H9 (cell line): ENCODE data around the gene PKDCC. TPM values are rescaled to one million over a fixed set of nuclear protein-coding genes. Genes with fewer than 3 reads are reported as not detected.
A peak's percentile ranks its signal among the peaks of the same experiment; 100 is the strongest.

Experiments used
- DNase-seq: peaks from one replicate; pipeline ENCODE4 v3.0.0-alpha.2; 2017
- H2AFZ ChIP-seq: one replicate; pipeline ENCODE4 v1.6.1; 2013; ENCODE audit warnings: mild to moderate bottlenecking, low read length, control low read depth, moderate library complexity
- H2AK5ac ChIP-seq: 2 replicates; pipeline ENCODE4 v1.6.1; 2013; ENCODE audit warnings: low read length, control low read depth, mixed read lengths; ENCODE audit not compliant: insufficient read length
- H2BK120ac ChIP-seq: one replicate; pipeline ENCODE4 v1.6.1; 2013; ENCODE audit warnings: low read depth, mild to moderate bottlenecking, low read length, control low read depth, inconsistent platforms; ENCODE audit not compliant: poor library complexity, severe bottlenecking
- H2BK12ac ChIP-seq: 2 replicates; pipeline ENCODE4 v1.6.1; 2013; ENCODE audit warnings: low read length, control low read depth, mixed read lengths, low read depth; ENCODE audit not compliant: insufficient read length
- H2BK15ac ChIP-seq: 2 replicates; pipeline ENCODE4 v1.6.1; 2013; ENCODE audit warnings: low read depth, low read length, control low read depth
- H2BK20ac ChIP-seq: one replicate; pipeline ENCODE4 v1.6.1; 2013; ENCODE audit warnings: low read depth, mild to moderate bottlenecking, low read length, control low read depth, inconsistent platforms; ENCODE audit not compliant: poor library complexity, severe bottlenecking
- H2BK5ac ChIP-seq: 2 replicates; pipeline ENCODE4 v1.6.1; 2013; ENCODE audit warnings: low read length, control low read depth, mixed read lengths; ENCODE audit not compliant: insufficient read length
- H3K14ac ChIP-seq: 2 replicates; pipeline ENCODE4 v1.6.1; 2013; ENCODE audit warnings: low read length, control low read depth; ENCODE audit not compliant: insufficient read depth
- H3K18ac ChIP-seq: 2 replicates; pipeline ENCODE4 v1.6.1; 2013; ENCODE audit warnings: low read depth, mild to moderate bottlenecking, mixed read lengths, low read length, control low read depth; ENCODE audit not compliant: insufficient read length
- H3K23ac ChIP-seq: 2 replicates; pipeline ENCODE4 v1.6.1; 2013; ENCODE audit warnings: low read length, control low read depth, mixed read lengths, low read depth; ENCODE audit not compliant: insufficient read length
- H3K23me2 ChIP-seq: 2 replicates; pipeline ENCODE4 v1.6.1; 2013; ENCODE audit warnings: low read depth, mild to moderate bottlenecking, mixed read lengths, low read length, control low read depth; ENCODE audit not compliant: insufficient read length, poor library complexity, severe bottlenecking
- H3K27ac ChIP-seq: 2 replicates; pipeline ENCODE4 v1.5.1; 2013; ENCODE audit warnings: low read length, control low read depth, mixed read lengths, low read depth; ENCODE audit not compliant: insufficient read length
- H3K27me3 ChIP-seq: 2 replicates; pipeline ENCODE4 v1.6.1; 2013; ENCODE audit warnings: low read length, control low read depth, inconsistent platforms; ENCODE audit not compliant: insufficient read depth
- H3K4ac ChIP-seq: 2 replicates; pipeline ENCODE4 v1.6.1; 2013; ENCODE audit warnings: low read depth, mild to moderate bottlenecking, control low read depth, inconsistent platforms, low read length, moderate library complexity
- H3K4me1 ChIP-seq: 2 replicates; pipeline ENCODE4 v1.6.1; 2013; ENCODE audit warnings: low read length, control low read depth, inconsistent platforms; ENCODE audit not compliant: insufficient read depth
- H3K4me2 ChIP-seq: 2 replicates; pipeline ENCODE4 v1.6.1; 2013; ENCODE audit warnings: low read length, control low read depth, mixed read lengths; ENCODE audit not compliant: insufficient read length, insufficient read depth
- H3K56ac ChIP-seq: 2 replicates; pipeline ENCODE4 v1.6.1; 2013; ENCODE audit warnings: low read depth, mild to moderate bottlenecking, mixed read lengths, low read length, control low read depth; ENCODE audit not compliant: insufficient read length
- H3K79me1 ChIP-seq: 2 replicates; pipeline ENCODE4 v1.6.1; 2013; ENCODE audit warnings: low read depth, mild to moderate bottlenecking, moderate library complexity, low read length, control low read depth, inconsistent platforms; ENCODE audit not compliant: insufficient read depth, poor library complexity, severe bottlenecking
- H3K79me2 ChIP-seq: 2 replicates; pipeline ENCODE4 v1.6.1; 2013; ENCODE audit warnings: low read length, control low read depth, inconsistent platforms; ENCODE audit not compliant: insufficient read depth
- H3K9ac ChIP-seq: 2 replicates; pipeline ENCODE4 v1.6.1; 2013; ENCODE audit warnings: low read length, control low read depth, mixed read lengths; ENCODE audit not compliant: insufficient read length; ENCODE audit errors: extremely low read depth
- H3K9me3 ChIP-seq: one replicate; pipeline ENCODE4 v1.6.1; 2013; ENCODE audit warnings: low read depth, low read length, inconsistent platforms; ENCODE audit not compliant: control insufficient read depth
- H3T11ph ChIP-seq: one replicate; pipeline ENCODE4 v1.6.1; 2013; ENCODE audit warnings: mild to moderate bottlenecking, low read length, control low read depth, inconsistent platforms
- H4K20me1 ChIP-seq: one replicate; pipeline ENCODE4 v1.6.1; 2013; ENCODE audit not compliant: control insufficient read depth, insufficient read length, insufficient read depth
- H4K5ac ChIP-seq: 2 replicates; pipeline ENCODE4 v1.6.1; 2013; ENCODE audit warnings: low read depth, mild to moderate bottlenecking, mixed read lengths, low read length, control low read depth; ENCODE audit not compliant: insufficient read length
- H4K8ac ChIP-seq: replicated peaks from 2 replicates; pipeline ENCODE4 v1.6.1; 2013; ENCODE audit warnings: low read length, control low read depth, mixed read lengths, low read depth; ENCODE audit not compliant: insufficient read length
- H4K91ac ChIP-seq: 2 replicates; pipeline ENCODE4 v1.6.1; 2013; ENCODE audit warnings: low read depth, mild to moderate bottlenecking, moderate library complexity, mixed read lengths, low read length, control low read depth; ENCODE audit not compliant: insufficient read length
- H3K27ac Mint-ChIP-seq, 3 experiments: 2 replicates in 2 of 3; 3 replicates in 1 of 3; pipeline ENCODE4 v1.8.0; 2020 to 2021; ENCODE audit warnings: mixed read lengths in 3 of 3, mild to moderate bottlenecking in 1 of 3, moderate library complexity in 1 of 3
- H3K27me3 Mint-ChIP-seq: 2 replicates; pipeline ENCODE4 v1.8.0; 2021; ENCODE audit warnings: low read depth, mild to moderate bottlenecking, moderate library complexity, mixed read lengths
- H3K36me3 Mint-ChIP-seq, 3 experiments: 2 replicates in 2 of 3; 3 replicates in 1 of 3; pipeline ENCODE4 v1.8.0; 2020 to 2021; ENCODE audit warnings: low read depth in 3 of 3, mixed read lengths in 3 of 3; ENCODE audit not compliant: insufficient read depth in 1 of 3
- H3K4me1 Mint-ChIP-seq, 2 experiments: 2 replicates each; pipeline ENCODE4 v1.8.0; 2020; ENCODE audit warnings: mixed read lengths in 2 of 2
- H3K4me3 Mint-ChIP-seq, 2 experiments: 2 replicates in 1 of 2; 3 replicates in 1 of 2; pipeline ENCODE4 v1.8.0; 2020 to 2021; ENCODE audit warnings: mild to moderate bottlenecking in 2 of 2, mixed read lengths in 2 of 2, moderate library complexity in 1 of 2
- H3K9me3 Mint-ChIP-seq, 2 experiments: 2 replicates in 1 of 2; 3 replicates in 1 of 2; pipeline ENCODE4 v1.8.0; 2020; ENCODE audit warnings: mild to moderate bottlenecking in 2 of 2, mixed read lengths in 2 of 2, moderate library complexity in 1 of 2
- CTCF ChIP-seq: fragments of 200-600 bp; sonication (generic); conservative IDR thresholded peaks from 3 replicates; pipeline ENCODE4 v1.8.0; 2021; ENCODE audit warnings: antibody characterized with exemption, mild to moderate bottlenecking
- WGBS: extraction: QIAGEN DNeasy Blood & Tissue Kit; methylation state at CpG from one replicate; pipeline ENCODE4 v1.1.7; 2013; ENCODE audit warnings: missing lambda C conversion rate, low lambda C conversion rate, mixed read lengths; ENCODE audit not compliant: insufficient read length; ENCODE audit errors: extremely low coverage; 5-methylcytosine and 5-hydroxymethylcytosine counted together
- total RNA-seq: library from RNA; stranded (reverse); gene quantifications from 2 replicates; pipeline ENCODE4 v1.2.1, GENCODE V29; 2021

Gene PKDCC
- total RNA-seq, 1 experiment from 2014 or later: 134 TPM

- Histone ChIP-seq H4K5ac (no peak overlapping the region), H3K4me1 (no peaks in the 10 kb centered on the region)
- peak overlapping the region in 1 of 3 experiments; percentile 95; a peak in 3 of 7 replicates for H3K27ac Mint-ChIP-seq
These were observed 12.2 kb downstream of the PKDCC start for GRCh38 chr2:42060028-42060427.

More at GRCh38 chr2:42060028-42060427, 12.2 kb downstream of the PKDCC start:
- H2BK120ac ChIP-seq: no peak overlapping the region
- peaks cover 20 to 33% of the 10 kb centered on the region in 2 experiments for H3K4me1 Mint-ChIP-seq
- H4K8ac ChIP-seq: no peak overlapping the region
- no peak overlapping the region for H3K9ac ChIP-seq
- H3K9me3 Mint-ChIP-seq: no peaks in the 10 kb centered on the region
- no peaks in the 10 kb centered on the region for H3K23me2 ChIP-seq
- H3K79me1 ChIP-seq: no peaks in the 10 kb centered on the region
- H3K27ac ChIP-seq: no peak overlapping the region
- no peak overlapping the region for H3K14ac ChIP-seq
- no peaks in the 10 kb centered on the region for H3K79me2 ChIP-seq
- no peak for TF ChIP-seq CTCF
- no peak overlapping the region for H2BK20ac ChIP-seq
- H4K20me1 ChIP-seq: no peaks in the 10 kb centered on the region
- H2AK5ac ChIP-seq: no peak overlapping the region
- H3K4me2 ChIP-seq: no peak overlapping the region
- no peak overlapping the region for H2AFZ ChIP-seq
- no peak overlapping the region for H2BK5ac ChIP-seq
- no peak overlapping the region for H3K23ac ChIP-seq
- H3K27me3 Mint-ChIP-seq: peaks cover 2% of the 10 kb centered on the region; the same call in 1 of the 2 replicates
- H4K91ac ChIP-seq: no peak overlapping the region
- H3K27me3 ChIP-seq: no peaks in the 10 kb centered on the region
- no peak overlapping the region for H2BK15ac ChIP-seq
- WGBS: no CpG with 5 or more reads among the region's 8 CpGs
- no peak overlapping the region for H2BK12ac ChIP-seq
- no peak overlapping the region for H3T11ph ChIP-seq
- DNase-seq: no peak
- no peak overlapping the region for H3K56ac ChIP-seq
- no peak overlapping the region for H3K4me3 Mint-ChIP-seq
- no peak overlapping the region for H3K18ac ChIP-seq
- peaks cover 24 to 49% (median 42%) of the 10 kb centered on the region in 3 experiments; a peak in 6 of 7 replicates for H3K36me3 Mint-ChIP-seq
- no peak overlapping the region for H3K4ac ChIP-seq
- H3K9me3 ChIP-seq: no peaks in the 10 kb centered on the region
